Stimulated activated CD8-positive, alpha-beta memory T cell treated with anti-CD3 and anti-CD28 coated beads, Interleukin-7, amount 100 ng/mL, for 48 hours (primary cell): ENCODE results near the gene SORCS2.

Experiments used
- DNase-seq, 2 donors: peaks; one replicate each; pipeline ENCODE4 v3.0.0-alpha.2; 2020; ENCODE audit warnings: low read depth in 1 of 2; ENCODE audit errors: extremely low read depth in 1 of 2

Gene SORCS2

DNA sequence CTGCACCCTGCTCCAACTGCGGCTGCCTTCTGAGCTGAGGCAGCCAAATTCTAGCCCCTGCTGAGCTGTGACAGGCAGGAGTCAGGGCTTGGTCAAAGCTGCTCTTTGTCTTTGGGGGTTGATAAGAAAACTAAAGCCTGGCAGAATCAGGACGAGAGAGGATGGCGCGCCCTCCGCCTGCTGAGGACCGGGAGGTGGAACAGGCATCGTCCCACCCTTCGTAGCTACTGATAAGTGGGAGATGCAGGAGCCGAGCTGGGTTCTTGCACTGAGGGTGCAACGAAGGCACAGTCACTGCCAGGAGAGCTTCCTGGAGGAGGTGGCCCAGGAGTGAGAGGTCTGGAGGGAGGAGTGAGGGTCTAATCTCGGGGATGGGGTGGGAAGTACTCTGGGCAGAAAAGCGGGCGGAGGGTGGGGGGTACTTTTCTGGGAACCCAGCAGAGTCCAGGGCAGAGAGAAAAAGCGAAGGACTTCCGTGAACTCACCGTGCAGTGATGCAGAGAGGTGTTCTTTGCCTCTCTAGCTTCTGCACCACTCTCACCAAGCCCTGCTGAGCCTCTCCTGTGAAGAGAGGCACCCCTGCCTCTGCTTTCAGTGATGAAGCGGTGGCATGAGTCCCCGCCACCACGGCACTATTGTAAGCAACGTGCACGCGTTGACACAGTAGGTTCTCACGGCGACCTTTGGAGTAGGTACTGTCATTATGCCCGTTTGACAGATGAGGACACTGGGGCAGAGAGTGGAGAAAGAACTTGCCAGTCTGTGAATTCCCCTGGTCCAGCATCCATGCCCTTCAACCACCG, 107.8 kb downstream of the SORCS2 start:
- no peak for DNase-seq

DNA sequence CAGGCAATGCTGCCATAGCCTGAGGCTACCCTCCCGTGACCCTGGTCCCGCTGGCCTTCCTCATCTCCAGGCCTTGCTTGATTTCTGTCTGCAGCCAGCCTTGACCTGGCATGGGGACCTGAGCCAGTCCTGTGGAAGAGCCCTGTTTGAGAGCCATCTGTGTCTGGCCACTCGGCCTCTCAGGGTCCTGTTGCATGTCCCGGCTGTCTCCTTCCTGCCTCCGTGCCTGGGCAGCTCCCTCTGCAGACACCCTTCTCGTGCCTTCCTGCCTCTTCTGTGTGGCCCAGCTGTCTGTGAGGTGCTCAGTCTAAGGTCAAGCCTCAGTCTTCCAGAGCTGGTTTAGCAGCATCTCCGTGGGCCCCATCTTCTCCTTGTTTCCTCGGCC, 108.4 kb downstream of the SORCS2 start:
- no peak for DNase-seq

DNA sequence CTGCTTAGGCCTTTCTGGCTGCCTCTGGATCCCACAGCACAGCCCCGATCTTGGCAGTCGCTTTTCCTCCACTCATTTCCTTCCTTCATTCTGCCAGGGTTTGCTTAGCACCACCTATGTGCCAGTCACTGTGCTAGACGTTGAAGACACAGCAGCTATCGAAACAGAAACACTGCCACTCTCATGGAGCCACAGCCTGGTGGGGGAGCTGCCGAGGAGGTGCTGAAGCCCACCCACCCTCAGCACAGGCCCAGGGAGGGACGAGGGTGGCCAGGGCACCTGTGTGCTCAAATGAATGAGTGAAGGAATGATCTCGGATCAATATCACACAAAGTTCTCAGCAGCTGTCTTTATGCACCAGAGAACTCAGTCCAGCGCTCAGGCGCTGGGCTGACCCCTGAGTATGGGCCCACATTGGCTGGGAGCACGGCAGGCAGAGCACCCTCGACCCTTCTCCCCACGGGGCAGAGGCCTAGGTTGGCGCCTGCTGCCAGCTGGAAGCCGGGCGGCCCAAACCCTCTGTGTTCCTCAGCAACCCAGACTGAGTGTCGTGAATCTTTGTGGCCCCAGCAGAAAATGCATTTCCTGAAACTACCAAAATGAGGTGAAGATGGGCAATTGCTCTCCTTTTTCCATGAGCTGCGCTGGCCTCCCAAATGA, 108.9 kb downstream of the SORCS2 start:
- DNase-seq: no peak

DNA sequence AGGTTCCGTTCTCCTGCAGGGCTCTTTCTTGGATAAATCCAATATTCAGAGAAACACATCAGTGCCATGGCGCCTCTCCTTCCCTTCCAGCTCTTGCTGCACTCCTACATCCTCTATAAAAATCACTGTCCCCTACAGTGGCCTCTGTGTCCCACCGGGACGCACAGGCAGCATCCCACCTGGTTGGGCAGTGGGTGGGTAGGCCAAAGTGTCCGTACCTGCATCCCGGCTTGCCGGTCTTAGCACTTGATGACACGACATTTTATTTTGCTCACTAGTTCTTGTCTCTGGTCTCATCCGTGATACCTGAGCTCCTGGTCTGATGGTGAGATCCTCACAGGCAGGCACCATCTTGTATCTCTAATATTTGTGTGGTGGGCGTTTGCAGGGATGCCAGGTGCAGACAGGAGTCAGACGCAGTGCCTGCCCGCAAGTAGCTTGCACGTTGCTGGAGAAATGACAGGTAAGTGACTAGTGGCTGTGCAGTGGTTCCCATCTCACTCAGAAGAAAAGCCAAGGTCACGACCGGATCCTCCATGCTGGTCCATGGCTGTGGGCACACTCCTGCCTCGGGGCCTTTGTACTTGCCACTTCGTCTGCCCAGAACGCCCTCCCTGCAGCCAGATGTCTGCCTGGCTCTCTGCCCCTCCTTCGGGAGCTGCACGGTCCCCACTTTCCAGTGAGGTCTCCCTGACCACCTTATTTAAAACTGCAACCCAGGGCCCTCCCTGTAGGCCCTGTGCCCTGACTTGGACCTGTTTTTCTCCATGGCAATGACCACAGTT, 109.7 kb downstream of the SORCS2 start:
- no peak for DNase-seq

DNA sequence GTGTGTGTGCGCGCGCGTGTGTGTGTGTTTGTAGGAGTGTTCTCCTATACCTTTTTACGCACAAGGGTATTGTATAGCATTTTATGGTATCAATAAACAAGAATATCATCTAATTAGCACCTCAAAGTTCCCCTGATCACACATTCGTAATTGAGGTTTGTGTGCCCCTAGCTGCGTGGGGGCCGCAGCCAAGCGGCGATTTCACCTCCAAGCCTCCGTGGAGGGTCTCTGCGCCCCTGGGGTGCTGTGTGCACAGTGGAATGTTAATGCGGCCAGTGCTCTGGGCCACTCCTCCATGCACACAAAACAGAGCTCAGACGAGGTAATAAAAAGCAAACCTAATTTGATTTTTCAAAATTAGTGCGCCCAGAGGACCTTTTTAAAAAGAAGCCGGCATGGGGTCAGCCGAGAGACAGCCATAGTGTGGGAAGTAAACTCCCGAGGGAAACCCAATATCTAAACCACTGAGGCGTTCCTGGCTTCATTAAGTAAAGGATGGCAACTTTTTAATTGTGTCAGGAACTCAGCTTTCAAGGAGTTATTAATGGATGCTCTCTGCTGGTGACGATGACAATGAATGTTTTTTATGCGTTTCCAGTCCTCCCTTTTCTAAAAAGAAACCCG, 110.6 kb downstream of the SORCS2 start:
- no peak for DNase-seq

DNA sequence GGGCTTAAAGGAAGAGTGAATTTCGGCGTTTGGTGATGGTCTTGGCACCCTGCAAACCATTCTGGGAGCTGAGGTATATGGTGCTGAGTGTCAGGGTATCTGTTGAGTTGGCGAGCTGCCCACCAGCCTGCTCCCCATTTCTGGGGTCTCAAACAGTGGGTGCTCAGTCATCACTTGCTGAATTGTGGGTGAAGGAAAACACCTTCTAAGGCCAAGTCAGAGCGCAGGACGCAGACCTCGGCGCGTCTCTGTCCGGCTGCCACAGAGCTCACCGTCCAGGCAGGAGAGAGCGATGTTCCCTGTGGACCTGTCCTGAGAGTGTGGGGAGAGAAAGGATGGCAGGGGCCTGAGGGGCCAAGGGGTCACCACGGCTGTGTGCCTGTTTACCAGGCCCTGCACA, 111.2 kb downstream of the SORCS2 start:
- DNase-seq: no peak

DNA sequence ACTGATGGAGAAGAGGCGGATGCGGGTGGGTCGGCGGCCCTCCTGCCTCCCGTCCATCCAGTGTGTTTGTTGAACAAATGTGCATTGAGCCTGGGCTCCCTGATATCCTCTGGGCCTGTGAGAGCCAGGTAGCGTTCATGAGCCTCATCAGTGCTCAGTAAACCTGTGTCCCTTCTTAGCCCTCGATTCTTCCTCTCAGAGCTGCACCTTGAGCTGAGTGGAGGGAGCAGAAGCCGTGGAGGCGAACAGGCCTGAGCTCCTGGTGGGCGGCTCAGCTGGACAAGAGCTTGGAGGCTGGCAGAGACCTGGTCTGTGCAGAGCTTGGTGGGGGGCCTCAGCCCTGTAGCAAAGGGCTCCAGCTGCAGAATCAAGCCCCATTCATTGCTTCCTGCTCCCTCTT, 112.1 kb downstream of the SORCS2 start:
- no peak for DNase-seq

DNA sequence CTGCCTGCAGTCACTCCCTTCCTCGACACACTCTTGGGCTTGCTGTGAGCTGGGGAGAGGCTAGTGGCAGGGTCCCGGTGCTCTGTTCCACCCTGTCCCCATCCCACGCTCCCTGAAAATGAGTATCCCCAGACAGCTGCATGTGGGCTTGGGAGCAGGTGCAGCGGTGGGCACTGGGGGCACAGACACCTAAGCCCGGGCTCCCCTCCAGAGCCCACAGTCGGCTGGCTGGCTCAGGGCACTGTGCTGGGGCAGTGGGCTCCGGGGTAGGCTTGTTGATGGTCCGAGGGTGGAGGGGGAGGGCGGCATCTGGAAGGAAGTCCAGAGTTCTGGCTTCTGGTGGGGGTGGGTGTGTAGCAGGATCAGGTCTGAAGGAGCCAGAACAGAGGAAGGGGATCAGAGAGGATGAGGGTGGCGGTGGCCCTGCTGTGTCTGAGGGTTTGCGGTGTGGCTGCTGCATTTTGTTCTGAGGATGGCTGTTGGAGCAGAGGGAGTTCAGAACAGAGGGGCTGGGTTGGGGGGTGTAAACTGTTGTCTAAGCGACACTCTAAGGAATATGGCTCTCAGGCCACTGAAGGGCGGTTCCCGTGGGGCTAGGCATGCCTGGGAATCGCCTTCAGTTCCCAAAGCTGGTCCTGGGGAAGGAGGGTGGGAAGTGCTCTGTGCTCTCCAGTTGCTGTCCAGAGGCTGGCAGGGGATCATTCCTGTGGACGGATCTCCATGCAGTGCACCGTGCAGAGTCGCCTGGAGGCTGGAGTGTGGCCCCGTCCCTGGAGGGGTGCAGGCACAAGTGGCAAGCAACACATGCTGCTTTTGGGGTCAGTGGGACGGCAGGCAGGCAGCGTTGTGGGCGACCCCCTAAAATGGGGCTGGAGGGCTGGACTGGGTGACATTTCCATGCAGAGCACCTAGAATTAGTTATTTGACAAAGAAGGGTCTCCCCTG, 114.0 kb downstream of the SORCS2 start:
- DNase-seq: no peak

DNA sequence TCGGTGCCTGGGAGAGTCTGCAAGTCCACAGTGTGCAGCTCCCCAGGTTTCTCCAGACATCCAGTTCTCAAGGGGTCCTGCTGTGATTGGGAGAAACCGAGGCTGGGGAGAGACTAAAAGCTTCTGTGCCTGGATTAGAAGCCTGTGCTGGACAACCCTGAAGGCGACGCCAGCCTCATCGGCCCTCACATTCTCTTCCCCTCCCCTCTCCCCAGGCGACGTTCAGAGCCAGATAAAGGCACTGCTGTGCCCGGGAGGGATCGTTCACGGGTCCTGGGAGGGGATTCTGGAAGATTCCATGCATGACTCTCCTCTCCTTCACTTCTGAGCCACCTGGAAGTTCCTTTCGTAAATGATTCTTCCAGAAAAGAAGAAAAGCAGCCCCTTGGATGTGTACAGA, 114.6 kb downstream of the SORCS2 start:
- DNase-seq: no peak

DNA sequence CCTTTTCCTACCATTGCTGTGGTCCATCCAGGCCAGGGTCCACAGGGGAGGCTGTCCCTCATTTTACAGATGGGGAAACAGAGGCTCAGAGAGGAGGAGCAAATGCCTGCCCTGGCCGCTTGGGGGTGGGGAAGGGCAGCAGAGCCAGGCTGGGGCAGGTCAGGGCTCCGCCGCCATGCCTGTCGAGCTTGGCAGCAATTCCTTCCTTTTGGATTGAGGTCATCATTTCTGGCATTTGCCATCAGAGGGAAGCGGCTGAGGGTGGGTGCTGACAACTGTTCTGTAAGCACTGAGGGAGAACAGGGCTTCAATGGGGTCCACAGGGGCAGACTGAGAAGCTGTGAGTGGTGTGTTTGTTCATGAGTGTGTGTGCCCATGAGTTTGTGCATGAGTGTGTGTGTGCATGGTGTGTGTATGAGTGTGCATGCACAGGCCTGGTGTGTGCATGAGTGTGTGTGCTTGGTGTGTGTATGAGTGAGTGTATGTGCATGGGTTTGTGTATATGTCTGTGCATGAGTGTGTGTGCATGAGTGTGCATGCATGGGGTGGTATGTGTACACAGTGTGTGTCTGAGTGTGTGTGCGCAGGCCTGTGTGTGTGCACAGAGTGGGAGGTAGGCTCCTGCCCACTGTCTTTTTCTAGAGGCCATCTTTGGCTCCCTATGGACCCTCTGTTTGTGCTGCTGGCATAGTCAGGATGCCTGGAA, 115.2 kb downstream of the SORCS2 start:
- no peak for DNase-seq

DNA sequence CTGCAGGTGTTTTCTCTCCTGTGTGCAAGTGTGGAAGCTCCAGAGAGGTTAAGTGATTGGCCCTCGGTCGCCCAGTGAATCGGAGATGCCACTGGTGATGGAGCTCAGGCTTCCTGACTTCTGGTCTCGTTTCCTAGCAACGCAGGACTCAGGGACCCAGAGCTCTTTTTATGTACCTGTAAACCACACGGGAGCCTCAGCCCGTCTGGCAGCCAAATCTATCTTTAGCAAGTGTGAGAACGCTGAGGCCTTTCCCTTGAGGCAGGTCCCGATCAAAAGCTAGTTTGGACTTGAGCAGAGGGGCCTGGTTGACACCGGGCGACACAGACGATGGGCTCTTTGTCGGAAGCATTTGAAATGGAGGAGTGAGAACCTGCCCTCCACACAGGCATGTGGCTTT, 116.8 kb downstream of the SORCS2 start:
- DNase-seq: no peak

DNA sequence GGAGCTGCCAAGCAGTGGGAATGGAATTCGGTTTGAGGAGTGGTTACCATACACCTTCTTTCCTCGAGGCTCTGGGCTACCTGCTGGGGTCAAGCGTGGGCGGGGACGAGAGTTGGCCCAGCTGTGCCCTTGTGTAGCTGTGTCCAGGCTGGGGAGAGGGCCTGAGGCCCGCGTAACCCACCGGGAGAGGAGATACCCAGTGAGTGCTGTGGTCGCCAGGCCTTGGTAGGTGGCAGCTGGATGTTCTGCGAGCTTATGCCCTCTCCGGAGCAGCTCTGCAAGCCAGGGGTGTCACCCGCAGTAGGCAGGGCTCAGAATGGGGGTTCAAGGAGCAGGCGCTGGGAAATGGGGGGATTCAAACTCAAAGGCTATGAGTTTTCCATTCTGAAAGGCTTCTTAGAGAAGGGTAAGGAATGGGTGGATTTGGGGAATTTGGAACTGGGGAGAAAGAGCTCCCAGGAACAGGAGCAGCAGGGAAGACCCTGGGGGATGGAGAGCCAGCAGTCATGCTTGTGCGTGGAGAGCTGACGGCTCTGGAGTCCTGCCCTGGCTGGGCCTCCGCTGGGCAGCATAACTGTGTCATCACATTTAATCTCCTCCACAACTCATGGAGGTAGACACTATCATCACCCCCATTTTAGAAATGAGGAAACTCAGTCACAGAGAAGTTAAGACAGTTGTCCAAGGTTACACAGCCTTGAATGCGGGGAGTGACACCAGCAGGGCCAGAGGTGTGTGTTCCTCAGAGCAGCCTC, 117.5 kb downstream of the SORCS2 start:
- no peak for DNase-seq

DNA sequence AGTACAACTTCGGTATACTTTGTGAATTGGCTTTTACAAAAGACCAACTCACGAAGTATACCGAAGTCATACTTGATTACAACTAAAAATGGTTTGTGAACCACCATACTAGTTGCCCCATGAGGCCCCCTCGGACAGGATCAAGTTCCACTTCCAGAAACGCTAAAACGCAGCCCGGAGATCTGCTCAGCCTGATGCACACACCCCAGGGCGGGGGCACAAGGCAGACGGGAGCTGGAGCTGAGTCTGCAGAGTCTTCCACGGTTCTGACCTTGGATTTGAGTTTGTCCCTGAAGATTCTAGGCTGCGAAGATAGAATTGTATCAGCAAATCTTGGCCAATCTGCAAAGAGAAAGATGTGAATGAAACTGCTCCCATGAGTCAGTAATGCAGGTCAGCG, 118.1 kb downstream of the SORCS2 start:
- no peak for DNase-seq

DNA sequence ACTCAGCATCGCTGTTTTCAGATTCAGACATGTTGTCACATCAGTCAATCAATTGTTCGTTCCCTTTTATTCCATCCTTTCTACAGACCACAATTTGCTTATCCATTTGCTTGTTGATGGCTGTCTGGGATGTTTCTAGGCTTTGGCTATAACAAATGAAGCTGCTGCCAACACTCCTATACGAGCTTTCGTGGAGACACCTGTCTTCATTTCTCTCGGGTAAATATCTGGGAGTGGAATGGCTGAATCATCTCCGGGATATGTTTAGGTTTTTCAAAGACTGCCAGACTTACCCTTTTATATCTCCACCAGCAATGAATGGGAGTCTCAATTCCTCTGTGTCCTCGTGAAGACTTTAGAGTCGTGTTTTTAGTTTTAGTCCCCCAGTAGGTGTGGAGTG, 118.9 kb downstream of the SORCS2 start:
- no peak for DNase-seq

DNA sequence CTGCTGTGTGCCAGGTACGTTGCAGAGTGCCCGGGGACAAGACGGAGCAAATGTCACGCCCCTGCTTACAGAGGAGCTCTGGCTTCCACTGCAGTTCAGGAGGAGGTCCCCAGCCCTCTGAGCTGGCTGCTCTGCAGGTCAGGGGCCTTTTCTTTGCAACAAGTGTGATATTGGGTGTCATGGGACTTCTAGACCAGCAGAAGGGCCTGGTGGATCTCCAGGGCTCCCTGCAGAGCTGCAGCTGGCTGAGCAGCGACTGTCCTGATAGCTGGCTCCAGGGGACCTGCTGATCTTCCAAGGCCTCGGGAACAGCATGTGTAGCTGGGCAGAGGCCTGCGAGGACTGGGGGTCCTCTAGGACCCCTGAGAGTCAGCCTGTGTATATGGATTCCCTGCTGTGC, 120.4 kb downstream of the SORCS2 start:
- DNase-seq: no peak

DNA sequence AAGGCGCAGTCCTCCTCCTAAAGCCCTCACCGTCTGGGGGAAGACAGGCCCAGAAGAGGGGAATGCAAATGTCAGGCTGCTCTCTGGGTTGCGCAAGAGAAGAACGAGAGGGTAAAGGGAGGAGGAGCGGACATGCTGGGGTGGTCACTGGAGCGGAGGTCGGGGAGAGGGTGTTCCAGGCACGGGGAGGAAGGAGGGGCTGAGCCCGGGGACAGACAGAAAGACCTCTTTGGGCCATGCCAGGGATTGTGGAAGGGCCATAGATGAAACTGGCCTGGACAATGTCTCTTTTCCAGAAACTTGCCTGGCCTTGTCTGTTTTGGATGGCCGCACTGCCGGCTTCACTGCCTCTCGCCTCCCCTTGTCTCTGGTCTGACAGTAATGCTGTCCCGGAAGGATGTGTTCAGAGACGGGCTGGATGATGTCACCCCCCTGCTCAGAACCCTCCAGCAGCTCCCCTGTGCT, 121.0 kb downstream of the SORCS2 start:
- DNase-seq: no peak

DNA sequence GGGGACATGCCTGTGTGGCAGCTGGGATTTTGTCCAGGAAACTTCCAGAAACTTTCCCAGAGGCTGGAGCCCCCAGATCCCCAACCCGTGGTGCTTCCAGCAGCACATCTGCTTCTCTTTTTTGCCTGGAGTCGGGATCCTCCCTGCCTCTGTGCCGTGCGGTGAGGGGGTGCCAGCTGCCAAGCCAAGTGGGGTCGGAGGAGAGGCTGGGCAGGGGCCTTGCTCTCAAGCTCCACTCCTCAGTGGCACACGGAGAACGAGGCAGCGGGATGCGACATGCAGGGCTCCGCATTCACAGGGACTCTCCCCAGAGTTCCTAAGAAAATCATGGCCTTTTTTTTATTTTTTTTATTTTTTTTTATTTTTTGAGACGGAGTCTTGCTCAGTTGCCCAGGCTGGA, 121.7 kb downstream of the SORCS2 start:
- DNase-seq: no peak

DNA sequence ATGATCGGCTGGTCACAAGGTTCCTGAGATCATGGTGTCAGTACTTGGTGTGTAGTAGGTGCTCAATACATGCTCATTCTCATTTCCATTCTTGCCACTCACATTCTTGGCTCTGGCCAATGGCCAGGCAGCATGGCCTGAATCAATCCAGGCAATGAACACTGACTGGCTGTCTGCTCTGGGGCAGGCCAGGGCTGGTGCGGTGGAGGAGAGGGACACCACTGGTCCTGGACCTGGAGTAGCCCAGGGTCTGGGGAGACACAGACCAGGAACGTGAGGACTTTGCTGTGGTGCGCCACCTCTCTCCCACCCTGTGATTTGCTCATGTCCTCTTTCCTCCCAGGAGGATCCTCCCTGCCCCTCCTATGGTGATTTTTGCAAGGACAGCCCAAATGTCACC, 122.9 kb downstream of the SORCS2 start:
- no peak for DNase-seq

DNA sequence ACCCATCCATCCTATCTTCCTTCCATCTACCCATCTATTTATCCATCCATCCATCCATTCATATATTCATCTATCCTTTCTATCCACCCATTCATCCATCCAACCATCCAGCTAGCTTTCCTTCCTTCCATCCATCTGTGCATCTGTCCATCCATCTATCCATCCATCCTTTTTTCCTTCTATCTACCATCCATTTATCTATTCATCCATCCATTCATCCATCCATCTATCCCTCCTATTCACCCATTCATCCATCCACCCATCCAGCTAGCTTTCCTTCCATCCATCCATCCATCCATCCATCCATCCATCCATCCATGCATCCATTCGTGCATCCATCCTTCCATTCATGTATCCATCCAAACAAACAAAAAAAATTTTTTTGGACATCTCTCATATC, 123.6 kb downstream of the SORCS2 start:
- no peak for DNase-seq
